Measurements from ENCODE around the gene PTBP2. TPM values are rescaled to one million over a fixed set of nuclear protein-coding genes. Genes with fewer than 3 reads are reported as not detected.

The PTBP2 gene
- total and polyA plus RNA-seq, 3 donors from 2014 or later = 41.0 to 109 (median 61.4) TPM

GRCh38 chr1:96684744-96685143 is 36.8 kb upstream of the PTBP2 start:
- Histone ChIP-seq H3K27me3 (no peaks in the 10 kb centered on the region), H3K9me3 (no peaks in the 10 kb centered on the region), H3K36me3 (ENCODE audit: low read depth, missing control alignments) (no peaks in the 10 kb centered on the region), H3K4me1 (no peaks in the 10 kb centered on the region), H3K4me3 (no peak overlapping the region), H3K27ac (no peak overlapping the region)
- TF ChIP-seq POLR2A (IDR thresholded peaks at IDR 0.05) = no peak
- TF ChIP-seq CTCF (IDR thresholded peaks at IDR 0.05) = no peak
- DNase-seq = no peak
- intact Hi-C loops (cut with DNase I; ENCODE audit: low total_unique reads) = no loop called here

DNA sequence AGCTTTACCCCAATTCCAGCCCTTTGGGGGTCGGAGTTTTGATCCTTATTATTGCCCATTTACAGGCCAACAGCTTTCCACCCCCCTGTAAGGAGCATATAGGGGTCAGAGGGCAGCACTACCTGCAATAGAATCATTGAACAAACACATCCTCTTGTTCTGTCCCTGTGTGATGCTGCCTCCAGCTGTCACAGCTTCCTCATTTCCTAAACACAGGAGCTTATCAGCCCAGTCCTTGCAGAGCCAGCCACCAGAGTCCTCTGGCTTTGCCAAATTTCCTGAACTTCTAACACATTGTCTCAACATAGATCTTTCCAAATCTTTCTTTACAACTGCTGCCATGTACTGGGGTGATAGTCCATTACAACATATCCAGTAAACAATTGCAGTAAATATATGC is 32.8 kb upstream of the PTBP2 start:
- H3K36me3 ChIP-seq (ENCODE audit: low read depth, missing control alignments) = no peaks in the 10 kb centered on the region
- no peak for TF ChIP-seq POLR2A (IDR thresholded peaks at IDR 0.05)
- TF ChIP-seq CTCF (IDR thresholded peaks at IDR 0.05) = no peak
- H3K27ac ChIP-seq = no peak overlapping the region
- DNase-seq = no peak
- intact Hi-C loops (cut with DNase I; ENCODE audit: low total_unique reads) = no loop called here
- 95 to 100% methylated on average over 1 of the region's 1 CpG for WGBS, 2 donors
- H3K4me1 ChIP-seq = no peaks in the 10 kb centered on the region
- no peaks in the 10 kb centered on the region for H3K9me3 ChIP-seq
- H3K4me3 ChIP-seq = no peak overlapping the region
- no peaks in the 10 kb centered on the region for H3K27me3 ChIP-seq

DNA sequence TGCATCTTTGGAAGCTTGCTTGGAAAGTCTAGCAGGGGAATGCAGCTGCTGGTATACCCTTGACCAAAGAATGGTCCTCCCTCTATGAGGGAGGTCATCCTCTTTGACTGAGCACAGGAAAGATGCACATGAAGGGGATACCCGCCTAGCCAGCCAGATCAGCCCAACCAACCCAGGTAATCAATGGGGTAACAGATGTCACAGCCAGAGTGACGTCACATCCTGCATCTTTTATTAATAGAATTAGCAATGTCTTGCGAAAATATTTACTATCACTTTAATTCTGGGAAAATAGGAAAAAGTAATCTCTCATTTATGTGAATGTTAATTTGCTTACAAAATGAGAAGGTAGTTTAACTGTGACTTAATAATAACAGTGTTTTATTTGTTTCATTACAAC is 25.6 kb upstream of the PTBP2 start:
- intact Hi-C loops (cut with DNase I; ENCODE audit: low total_unique reads) = no loop called here
- TF ChIP-seq CTCF (IDR thresholded peaks at IDR 0.05) (no peak), POLR2A (IDR thresholded peaks at IDR 0.05) (no peak)
- 90% methylated on average over 3 of the region's 3 CpGs for WGBS, 2 donors

DNA sequence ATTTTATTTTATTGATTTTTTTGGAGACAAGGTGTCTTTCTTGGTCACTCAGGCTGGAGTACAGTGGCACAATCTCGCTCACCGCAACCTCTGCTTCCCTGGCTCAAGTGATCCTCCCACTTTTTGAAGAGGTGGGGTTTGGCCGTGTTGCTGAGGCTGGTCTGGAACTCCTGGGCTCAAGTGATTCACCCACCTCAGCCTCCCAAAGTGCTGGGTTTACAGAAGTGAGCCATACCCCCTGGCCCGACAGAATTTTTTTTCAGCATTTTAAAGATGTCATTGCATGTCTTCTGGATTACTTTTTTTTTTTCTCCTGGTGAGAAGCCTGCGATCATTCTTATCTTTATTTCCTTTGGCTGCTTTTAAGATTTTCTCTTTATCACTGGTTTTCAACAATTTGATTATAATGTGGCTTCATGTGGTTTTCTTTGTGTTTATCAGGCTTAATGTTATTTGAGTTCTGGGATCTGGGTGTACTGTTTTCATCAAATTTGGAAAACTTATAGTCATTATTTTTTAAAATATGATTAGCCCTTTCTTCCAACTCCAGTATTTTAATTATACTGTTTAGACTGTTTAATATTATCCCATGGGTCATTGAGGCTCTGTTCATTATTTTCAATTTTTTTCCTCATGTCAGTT is 23.1 kb upstream of the PTBP2 start:
- Histone ChIP-seq H3K4me1 (no peaks in the 10 kb centered on the region), H3K27me3 (no peaks in the 10 kb centered on the region), H3K4me3 (no peak overlapping the region), H3K36me3 (ENCODE audit: low read depth, missing control alignments) (no peaks in the 10 kb centered on the region), H3K27ac (no peak overlapping the region), H3K9me3 (no peaks in the 10 kb centered on the region)
- intact Hi-C loops (cut with DNase I; ENCODE audit: low total_unique reads) = no loop called here
- TF ChIP-seq POLR2A (IDR thresholded peaks at IDR 0.05) (no peak), CTCF (IDR thresholded peaks at IDR 0.05) (no peak)
- DNase-seq = no peak
- 60 to 68% methylated on average over 5 of the region's 5 CpGs for WGBS, 2 donors

More for the DNA sequence above, 25.6 kb upstream of the PTBP2 start:
- Histone ChIP-seq H3K36me3 (ENCODE audit: low read depth, missing control alignments) (no peaks in the 10 kb centered on the region), H3K9me3 (no peaks in the 10 kb centered on the region), H3K4me1 (no peaks in the 10 kb centered on the region), H3K4me3 (no peak overlapping the region), H3K27me3 (no peaks in the 10 kb centered on the region), H3K27ac (no peak overlapping the region)
- DNase-seq = no peak

- Histone ChIP-seq H3K4me1 (no peaks in the 10 kb centered on the region), H3K36me3 (ENCODE audit: low read depth, missing control alignments) (no peaks in the 10 kb centered on the region), H3K4me3 (no peak overlapping the region), H3K9me3 (no peaks in the 10 kb centered on the region), H3K27me3 (no peaks in the 10 kb centered on the region), H3K27ac (no peak overlapping the region)
- no peak for DNase-seq
- TF ChIP-seq CTCF (IDR thresholded peaks at IDR 0.05) (no peak), POLR2A (IDR thresholded peaks at IDR 0.05) (no peak)
- WGBS, 2 donors = 94 to 100% methylated on average over 1 of the region's 1 CpG
- intact Hi-C loops (cut with DNase I; ENCODE audit: low total_unique reads) = no loop called here
Observed at GRCh38 chr1:96703186-96703585, 18.4 kb upstream of the PTBP2 start.

Measured in testis (tissue), 3 donors.